Adrenal gland (tissue), 12 donors: ENCODE data around the gene ADAM15. TPM values are rescaled to one million over a fixed set of nuclear protein-coding genes. Genes with fewer than 3 reads are reported as not detected.

ENCODE experiments used
- DNase-seq, 7 donors: peaks; one replicate each; pipeline ENCODE4 v3.0.0-alpha.2; 2019 to 2020
- H3K27ac ChIP-seq, 5 donors: fragments of 200-600 bp; sonication (generic) in 4 of 5; 1 replicate in 3 of 5; 2 replicates in 2 of 5; pipeline versions ENCODE4 v1.5.1 to v1.8.0; 2016 to 2020; ENCODE audit warnings: mild to moderate bottlenecking in 1 of 5
- H3K27me3 ChIP-seq: fragments of 200-600 bp; 2 replicates; pipeline ENCODE4 v1.8.0; 2021
- H3K36me3 ChIP-seq, 2 donors: fragments of 200-600 bp; replicated peaks in 1 of 2; 1 replicate in 1 of 2; 2 replicates in 1 of 2; pipeline versions ENCODE4 v1.5.1 to v1.8.0; 2018 to 2022
- H3K4me1 ChIP-seq, 2 donors: fragments of 200-600 bp; replicated peaks in 1 of 2; 1 replicate in 1 of 2; 2 replicates in 1 of 2; pipeline versions ENCODE4 v1.5.1 to v1.8.0; 2018 to 2021
- H3K4me3 ChIP-seq, 4 donors: fragments of 200-600 bp; sonication (generic) in 3 of 4; one replicate each; pipeline ENCODE4 v1.5.1; 2016 to 2018
- H3K9me3 ChIP-seq, 3 donors: fragments of 200-600 bp; sonication (generic) in 1 of 3; replicated peaks in 1 of 3; 1 replicate in 2 of 3; 2 replicates in 1 of 3; pipeline versions ENCODE4 v1.5.1 to v1.8.0; 2016 to 2021
- CTCF ChIP-seq, 6 experiments: fragments of 450-650 bp in 4 of 6; fragments of 200-600 bp in 2 of 6; sonication (generic) in 1 of 6; IDR thresholded peaks; 1 replicate in 5 of 6; 2 replicates in 1 of 6; pipeline versions ENCODE4 v1.5.1 to v1.8.0; 2016 to 2021; ENCODE audit warnings: antibody characterized with exemption in 6 of 6, mild to moderate bottlenecking in 2 of 6, moderate library complexity in 1 of 6
- POLR2A ChIP-seq, 2 donors: fragments of 450-650 bp; IDR thresholded peaks; one replicate each; pipeline ENCODE4 v1.6.1; 2017; ENCODE audit warnings: antibody characterized with exemption in 2 of 2, mild to moderate bottlenecking in 2 of 2, moderate library complexity in 1 of 2
- WGBS, 4 donors: extraction: QIAGEN DNeasy Blood & Tissue Kit in 2 of 4; methylation state at CpG; one replicate each; pipeline versions ENCODE4 v1.1.5 to v1.1.7; 2013 to 2017; 5-methylcytosine and 5-hydroxymethylcytosine counted together
- intact Hi-C, 2 donors: fragments of 100-400 bp; cut with DNase I; formaldehyde crosslinking; loops; one replicate each; pipeline versions ENCODE4 v1.14.1 to v1.15.0; 2022 to 2023
- polyA plus RNA-seq, 3 donors: library from polyadenylated mRNA; stranded (reverse); fragments of 200-250 nt in 2 of 3; fragments of 350-450 nt in 1 of 3; fragmentation: Illumina TruSeq in 1 of 3; extraction: RNeasy Lipid Tissue Mini Kit (QIAGEN cat#74804) in 1 of 3; gene quantifications; one replicate each; pipeline ENCODE4 v1.2.3, GENCODE V29; 2013 to 2014
- total RNA-seq, 9 donors: library from RNA; depleted of rRNA in 4 of 9; stranded (reverse); fragments of >200 nt in 4 of 9; fragments of 120-200 nt in 1 of 9; fragmentation: NEBNext Ultra II Directional in 1 of 9; extraction: Animal tissue kit (Norgen Biotek cat#: 25700) in 1 of 9; gene quantifications; one replicate each; pipeline versions ENCODE4 v1.1.0 to v1.2.4, GENCODE V29; 2013 to 2023
- donor health status: healthy with polysubstance abuse.
- donor health status: Bipolar disorder and iron deficiency.
- donor health status: DM: yes; HTN: yes; CAD: no.
- donor health status: DM: no; HTN: no; CAD: no.
- donor health status: DM: no; HTN: no; CAD: no.
- donor health status: DM: yes; HTN: yes; CAD: no.

ADAM15 gene
- total and polyA plus RNA-seq, 12 donors = 11.6 to 269 (median 59.3) TPM

GRCh38 chr1:155006601-155007101 lies 44.5 kb upstream of the ADAM15 start:
- peaks cover 59 to 65% of the 10 kb centered on the region in 2 donors for H3K4me1 ChIP-seq
- TF ChIP-seq POLR2A (IDR thresholded peaks at IDR 0.05) (no peak), CTCF (IDR thresholded peaks at IDR 0.05) (no peak)

GRCh38 chr1:155007251-155007828 lies 43.8 kb upstream of the ADAM15 start:
- intact Hi-C loops = no loop called here
- TF ChIP-seq CTCF (IDR thresholded peaks at IDR 0.05) = no peak
- TF ChIP-seq POLR2A (IDR thresholded peaks at IDR 0.05) = no peak
- peak; percentile 53 to 77 (median 66) for DNase-seq
- Histone ChIP-seq H3K27ac (peak overlapping the region in 4 of 5 donors; percentile 15 to 99 (median 84)), H3K4me3 (peak overlapping the region in 1 of 4 donors; percentile 41), H3K4me1 (peaks cover 66 to 72% of the 10 kb centered on the region in 2 donors), H3K27me3 (no peaks in the 10 kb centered on the region), H3K9me3 (no peaks in the 10 kb centered on the region), H3K36me3 (no peaks in the 10 kb centered on the region)
- 31 to 37% (median 36%) methylated on average over 6 of the region's 6 CpGs; no CpG with 5 or more reads in 1 of the 4 donors for WGBS, 4 donors

More at GRCh38 chr1:155006601-155007101, 44.5 kb upstream of the ADAM15 start:
- intact Hi-C loops = no loop called here
- Histone ChIP-seq H3K9me3 (no peaks in the 10 kb centered on the region), H3K27me3 (no peaks in the 10 kb centered on the region), H3K27ac (peak overlapping the region in 4 of 5 donors; percentile 87 to 99 (median 96)), H3K36me3 (no peaks in the 10 kb centered on the region), H3K4me3 (peak overlapping the region in 1 of 4 donors; percentile 41)
- peak in 3 of 7 donors; percentile 15 to 61 (median 34) for DNase-seq
- WGBS, 4 donors = 34 to 63% (median 43%) methylated on average over 2 of the region's 2 CpGs

GRCh38 chr1:155008015-155008941 lies 42.8 kb upstream of the ADAM15 start:
- Histone ChIP-seq H3K4me3 (peak overlapping the region in 1 of 4 donors; percentile 41), H3K27ac (peak overlapping the region; percentile 15 to 99 (median 70)), H3K36me3 (no peaks in the 10 kb centered on the region), H3K4me1 (peaks cover 76 to 82% of the 10 kb centered on the region in 2 donors), H3K27me3 (no peaks in the 10 kb centered on the region), H3K9me3 (no peaks in the 10 kb centered on the region)
- no peak for TF ChIP-seq POLR2A (IDR thresholded peaks at IDR 0.05)
- TF ChIP-seq CTCF (IDR thresholded peaks at IDR 0.05) = no peak
- WGBS, 4 donors = 39 to 65% (median 48%) methylated on average over 8 to 16 of the region's 16 CpGs
- DNase-seq = peak in 2 of 7 donors; percentile 28 to 54
- intact Hi-C loops = no loop called here

- Histone ChIP-seq H3K4me1 (peaks cover 82 to 83% of the 10 kb centered on the region in 2 donors), H3K36me3 (no peaks in the 10 kb centered on the region), H3K4me3 (peak overlapping the region in 1 of 4 donors; percentile 41), H3K9me3 (no peaks in the 10 kb centered on the region), H3K27ac (peak overlapping the region in 3 of 5 donors; percentile 15 to 99 (median 70)), H3K27me3 (no peaks in the 10 kb centered on the region)
- DNase-seq = peak in 3 of 7 donors; percentile 13 to 49 (median 20)
- TF ChIP-seq CTCF (IDR thresholded peaks at IDR 0.05) (no peak), POLR2A (IDR thresholded peaks at IDR 0.05) (no peak)
- WGBS, 4 donors = 77 to 96% (median 93%) methylated on average over 3 to 12 of the region's 12 CpGs
- intact Hi-C loops = no loop called here
Measured at GRCh38 chr1:155009221-155009711, 41.9 kb upstream of the ADAM15 start.
